H4 (cell line): Measurements from ENCODE around the gene RABGAP1L. TPM values are rescaled to one million over a fixed set of nuclear protein-coding genes. Genes with fewer than 3 reads are reported as not detected.
"Not testable (repeated sequence)": the region's sequence is repeated elsewhere in the genome, so short reads cannot be mapped to it uniquely, and the experiment has no call there.

ENCODE experiments used
- DNase-seq: peaks from one replicate; pipeline ENCODE4 v3.0.0-alpha.2; 2015; ENCODE audit warnings: low spot score
- total RNA-seq: library from RNA; depleted of rRNA; stranded (reverse); fragments of >200 nt; shearing (Covaris generic); gene quantifications from 2 replicates; pipeline ENCODE4 v1.2.3, GENCODE V29; 2014

RABGAP1L gene
- total RNA-seq, 1 experiment from 2014 or later, result 12.7 TPM

DNA sequence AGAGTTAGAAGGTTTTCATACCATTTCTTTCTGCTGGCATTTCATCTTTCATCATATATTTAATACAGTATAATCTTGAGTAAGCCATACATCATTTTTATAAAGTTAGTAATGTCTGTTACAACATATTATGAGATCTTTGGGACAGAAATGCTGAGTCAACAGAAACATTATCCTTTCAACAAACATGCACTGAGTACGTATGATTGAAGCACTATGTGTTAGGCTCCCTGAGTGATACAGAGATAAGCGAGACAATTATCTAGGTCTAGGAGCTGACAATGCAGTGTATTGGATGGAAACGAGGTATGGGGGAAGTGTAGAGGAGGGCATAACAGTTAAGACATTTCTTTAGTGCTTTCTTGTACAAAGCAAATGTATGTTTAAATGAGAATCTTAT, 268.7 kb downstream of the RABGAP1L start:
- DNase-seq, result no peak

DNA sequence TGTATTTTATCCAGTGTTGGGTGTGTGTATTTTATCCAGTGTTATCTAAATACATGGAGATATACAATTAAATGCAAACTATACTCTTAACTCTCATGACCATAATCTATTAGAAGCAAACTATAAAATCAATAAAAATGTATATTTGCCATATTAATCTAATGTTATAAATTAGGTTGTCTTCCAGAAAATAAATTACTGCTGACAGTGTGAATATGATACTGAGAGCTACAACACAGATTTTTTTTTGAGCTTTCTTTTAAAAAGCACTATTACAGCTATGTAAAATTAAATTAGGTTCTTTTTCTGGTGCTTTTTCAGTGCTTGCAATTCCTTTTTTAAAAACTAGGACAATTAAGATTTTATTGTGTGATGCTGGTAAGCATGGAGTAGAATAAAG, 269.4 kb downstream of the RABGAP1L start:
- no peak for DNase-seq

DNA sequence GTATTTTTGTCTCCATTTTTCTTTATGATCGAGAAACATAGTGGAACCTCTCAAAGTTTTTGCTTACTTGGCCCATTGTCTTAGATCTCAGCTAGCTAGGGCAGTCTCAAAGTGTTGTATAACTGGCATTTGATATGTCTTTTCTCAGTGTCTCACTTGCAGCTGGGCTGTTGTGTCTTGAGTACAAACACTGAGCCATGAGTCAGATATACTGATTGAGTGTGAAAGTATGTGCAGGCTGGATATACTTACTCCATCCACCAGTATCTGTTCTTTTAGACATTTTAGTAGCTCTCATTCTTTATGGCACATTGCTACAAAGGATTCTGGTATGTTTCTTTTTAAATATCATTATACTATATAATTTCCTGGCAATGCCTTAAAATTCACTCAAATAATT, 274.1 kb downstream of the RABGAP1L start:
- DNase-seq, result no peak

DNA sequence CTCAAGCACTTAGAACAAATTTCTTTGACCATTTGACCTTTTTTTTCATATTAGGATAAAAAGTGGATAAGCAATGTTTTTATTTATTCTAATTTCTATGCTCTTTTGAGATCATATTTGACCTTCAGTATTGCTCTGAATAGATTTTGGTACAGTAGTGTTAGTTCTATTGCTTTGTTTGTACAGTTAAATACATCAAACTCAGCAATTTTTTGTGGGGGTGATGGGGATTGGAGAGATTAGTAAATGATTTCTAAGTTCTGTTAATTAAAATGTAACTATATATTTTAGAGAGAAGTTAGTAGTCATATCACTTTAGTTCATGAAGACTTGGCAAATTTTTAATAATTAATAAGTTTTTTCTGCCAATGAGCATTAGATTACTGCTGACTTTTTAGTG, 286.0 kb downstream of the RABGAP1L start:
- DNase-seq, result no peak

DNA sequence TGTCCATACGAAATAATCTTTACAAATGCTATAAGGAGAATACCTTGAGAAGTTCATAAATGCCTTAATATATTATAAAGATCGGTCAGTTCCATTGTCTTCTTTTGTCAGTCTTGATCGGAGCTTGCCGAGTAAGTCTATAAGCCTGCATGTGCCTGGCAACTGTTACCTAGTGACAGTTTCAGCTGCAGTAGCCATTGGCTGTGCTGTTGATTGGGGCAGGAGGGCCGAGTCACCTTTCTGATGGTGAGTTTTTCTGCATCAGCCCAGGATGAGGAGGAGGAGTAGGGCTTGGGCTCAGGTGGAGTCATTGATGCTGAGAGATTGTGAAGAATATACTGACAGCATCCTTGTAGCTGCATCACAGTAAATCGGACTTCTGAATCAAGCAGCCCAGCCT, 286.5 kb downstream of the RABGAP1L start:
- no peak for DNase-seq

DNA sequence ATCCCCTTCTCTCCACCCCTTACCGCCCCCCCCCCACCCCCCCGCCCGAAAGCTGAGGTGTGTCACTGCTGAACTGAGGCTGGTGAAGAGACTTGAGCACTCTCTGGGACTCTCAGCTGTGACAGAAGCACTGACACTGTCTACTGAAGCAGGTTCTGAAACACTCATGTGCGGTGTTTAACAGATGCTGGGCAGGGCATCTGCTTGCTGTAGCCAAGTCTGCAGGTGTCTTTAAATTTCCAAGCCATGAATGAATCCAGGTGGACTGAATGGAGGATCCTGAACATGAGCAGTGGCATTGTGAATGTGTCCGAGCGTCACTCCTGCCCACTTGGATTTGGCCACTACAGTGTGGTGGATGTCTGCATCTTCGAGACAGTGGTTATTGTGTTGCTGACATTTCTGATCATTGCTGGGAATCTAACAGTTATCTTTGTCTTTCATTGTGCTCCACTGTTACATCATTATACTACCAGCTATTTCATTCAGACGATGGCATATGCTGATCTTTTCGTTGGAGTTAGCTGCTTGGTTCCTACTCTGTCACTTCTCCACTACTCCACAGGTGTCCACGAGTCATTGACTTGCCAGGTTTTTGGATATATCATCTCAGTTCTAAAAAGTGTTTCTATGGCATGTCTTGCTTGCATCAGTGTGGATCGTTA, 288.7 kb downstream of the RABGAP1L start, which contains the start of gene GPR52:
TSS of gene GPR52 (plus strand) at position 99 of the 665 bp plus-strand sequence. CDS start at position 247, 148 bp downstream.
- no peak for DNase-seq

DNA sequence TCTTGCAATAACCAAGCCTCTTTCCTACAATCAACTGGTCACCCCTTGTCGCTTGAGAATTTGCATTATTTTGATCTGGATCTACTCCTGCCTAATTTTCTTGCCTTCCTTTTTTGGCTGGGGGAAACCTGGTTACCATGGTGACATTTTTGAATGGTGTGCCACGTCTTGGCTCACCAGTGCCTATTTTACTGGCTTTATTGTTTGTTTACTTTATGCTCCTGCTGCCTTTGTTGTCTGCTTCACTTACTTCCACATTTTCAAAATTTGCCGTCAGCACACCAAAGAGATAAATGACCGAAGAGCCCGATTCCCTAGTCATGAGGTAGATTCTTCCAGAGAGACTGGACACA, 289.2 kb downstream of the RABGAP1L start:
- DNase-seq, result no peak

DNA sequence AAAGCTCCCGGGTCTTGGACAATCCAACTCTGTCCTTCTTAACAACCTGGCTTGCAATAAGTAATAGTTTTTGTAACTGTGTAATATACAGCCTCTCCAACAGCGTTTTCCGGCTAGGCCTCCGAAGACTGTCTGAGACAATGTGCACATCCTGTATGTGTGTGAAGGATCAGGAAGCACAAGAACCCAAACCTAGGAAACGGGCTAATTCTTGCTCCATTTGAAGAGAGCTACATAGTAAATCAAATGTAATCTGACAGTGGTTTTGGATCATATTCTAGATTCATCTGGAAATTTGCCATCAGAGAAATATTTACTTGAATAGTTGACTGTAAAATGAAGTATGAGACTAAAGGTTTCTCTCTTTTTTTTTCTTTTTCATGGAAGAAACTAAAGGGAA, 289.7 kb downstream of the RABGAP1L start:
- no peak for DNase-seq

DNA sequence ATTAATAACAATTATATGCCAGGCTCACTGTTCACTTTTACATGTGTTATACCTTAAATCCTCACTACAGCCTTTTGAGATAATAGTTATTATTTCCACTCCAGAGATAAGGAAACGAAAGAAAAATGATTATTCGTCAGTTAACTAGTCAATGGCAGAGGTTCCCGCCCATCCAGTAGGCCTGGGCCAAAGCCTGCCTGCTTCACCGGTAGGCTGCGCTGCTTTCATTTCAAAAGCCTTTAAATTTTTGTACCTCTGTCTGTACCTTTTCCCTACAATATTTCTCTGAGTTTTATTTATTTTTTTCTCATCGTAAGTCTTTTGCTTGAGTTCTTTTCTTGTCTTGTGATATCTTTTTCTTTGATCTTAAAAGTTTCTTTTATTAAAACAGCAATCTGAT, 292.1 kb downstream of the RABGAP1L start:
- no peak for DNase-seq

DNA sequence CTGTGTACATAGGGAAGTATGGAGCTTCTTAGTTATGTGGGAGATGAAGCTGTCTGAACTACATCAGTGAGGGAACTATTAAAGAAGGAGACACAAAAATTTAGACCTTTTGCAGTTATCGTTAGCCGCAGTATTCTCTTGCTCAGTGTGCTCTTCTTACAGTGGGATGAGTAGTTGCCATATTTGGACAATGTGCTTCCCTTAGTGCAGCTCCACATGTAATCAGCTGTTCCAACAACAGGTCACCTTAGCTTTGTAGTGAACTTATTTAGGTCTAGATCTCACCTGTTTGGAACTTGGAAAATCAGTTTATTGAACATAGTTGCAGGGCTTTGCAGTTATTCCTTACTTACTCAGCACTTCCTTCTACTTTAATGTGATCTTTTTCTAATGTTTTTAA, 306.5 kb downstream of the RABGAP1L start:
- DNase-seq, result no peak

DNA sequence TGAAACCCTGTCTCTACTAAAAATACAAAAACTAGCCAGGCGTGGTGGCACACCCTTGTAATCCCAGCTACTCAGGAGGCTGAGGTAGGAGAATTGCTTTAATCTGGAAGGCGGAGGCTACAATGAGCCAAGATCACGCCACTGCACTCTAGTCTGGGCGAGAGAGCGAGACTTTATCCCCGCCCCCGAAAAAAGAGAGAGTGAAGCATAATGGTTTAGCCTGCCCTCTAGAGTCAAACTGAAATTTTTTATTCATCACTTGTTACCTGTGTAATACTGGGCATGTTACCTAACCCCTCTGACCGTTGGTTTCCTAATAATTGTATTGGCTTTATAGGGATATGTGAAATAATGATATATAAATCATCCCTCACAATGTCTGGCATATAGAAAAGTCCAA, 307.3 kb downstream of the RABGAP1L start:
- no peak for DNase-seq

DNA sequence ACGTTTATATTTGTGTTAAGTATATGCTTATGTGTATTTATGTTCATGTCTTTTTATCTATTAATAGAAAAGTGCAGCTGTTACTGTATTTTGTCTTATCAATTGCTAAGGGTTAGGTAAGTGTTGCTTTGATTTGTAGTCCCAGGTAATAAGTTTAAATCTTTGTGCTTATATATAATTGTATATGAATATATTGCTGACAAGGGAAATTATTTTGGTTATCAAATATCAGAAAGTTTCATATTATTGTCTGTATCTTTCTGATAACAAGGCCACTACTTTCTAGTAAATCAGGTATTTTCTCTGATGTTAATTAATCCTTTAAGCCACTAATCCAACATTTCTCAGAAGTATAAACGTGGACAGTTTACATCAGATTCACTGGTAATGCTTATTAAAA, 309.7 kb downstream of the RABGAP1L start:
- no peak for DNase-seq

DNA sequence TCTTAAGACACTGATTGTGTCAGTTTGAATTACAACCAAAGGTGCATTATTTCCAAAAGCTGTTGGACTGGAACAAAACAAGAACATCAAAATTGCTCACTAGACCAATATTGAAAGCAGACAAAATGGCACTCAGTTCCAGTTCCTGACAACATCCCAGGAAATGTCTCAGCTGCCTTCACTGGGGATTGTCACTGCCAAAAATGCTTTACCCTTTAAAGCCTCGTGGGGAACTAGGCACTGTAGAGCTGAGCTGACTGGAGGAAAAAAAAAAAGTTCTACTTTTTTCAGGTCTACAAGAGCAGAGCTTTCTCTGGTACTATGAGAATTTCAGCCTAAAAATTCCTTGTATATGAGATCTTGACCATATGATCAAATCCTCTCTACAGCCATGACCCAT, 310.4 kb downstream of the RABGAP1L start:
- DNase-seq, result no peak

DNA sequence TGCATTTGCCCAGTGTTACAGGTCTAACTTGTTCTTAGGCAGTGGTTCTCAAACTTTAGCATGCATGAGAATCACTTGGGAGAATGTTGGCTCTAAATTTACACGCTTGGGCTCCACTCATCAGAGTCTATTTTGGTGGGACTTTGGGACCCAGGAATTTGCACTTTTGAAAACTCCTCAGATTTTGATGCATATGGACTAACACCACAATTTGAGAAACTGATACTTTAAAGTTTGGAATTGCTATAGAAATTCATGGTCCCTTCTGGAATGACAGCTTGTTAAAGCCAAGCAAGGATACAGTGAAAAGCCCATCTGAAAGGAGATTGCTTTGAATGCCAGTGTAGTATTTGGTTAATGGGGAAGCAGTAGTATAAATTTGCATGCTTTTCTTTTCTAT, 320.0 kb downstream of the RABGAP1L start:
- no peak for DNase-seq

DNA sequence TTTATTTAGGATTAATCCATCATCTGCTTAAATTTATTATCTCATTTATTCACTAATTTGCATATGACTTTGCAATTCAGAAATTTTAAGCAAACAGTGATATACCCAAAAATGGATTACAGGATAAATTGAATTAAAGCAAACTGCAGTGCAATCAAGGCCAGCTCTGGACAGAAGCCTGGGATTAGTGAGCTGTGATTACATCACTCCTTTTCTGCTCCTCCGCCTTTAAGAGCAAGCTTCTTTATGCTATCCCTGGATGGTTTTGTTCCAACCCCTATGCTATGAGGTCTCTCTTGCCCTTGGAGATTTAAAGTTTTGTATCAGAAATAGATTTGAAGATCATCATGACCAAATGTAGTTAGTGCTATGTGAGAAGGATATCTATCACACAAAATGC, 321.0 kb downstream of the RABGAP1L start:
- no peak for DNase-seq

DNA sequence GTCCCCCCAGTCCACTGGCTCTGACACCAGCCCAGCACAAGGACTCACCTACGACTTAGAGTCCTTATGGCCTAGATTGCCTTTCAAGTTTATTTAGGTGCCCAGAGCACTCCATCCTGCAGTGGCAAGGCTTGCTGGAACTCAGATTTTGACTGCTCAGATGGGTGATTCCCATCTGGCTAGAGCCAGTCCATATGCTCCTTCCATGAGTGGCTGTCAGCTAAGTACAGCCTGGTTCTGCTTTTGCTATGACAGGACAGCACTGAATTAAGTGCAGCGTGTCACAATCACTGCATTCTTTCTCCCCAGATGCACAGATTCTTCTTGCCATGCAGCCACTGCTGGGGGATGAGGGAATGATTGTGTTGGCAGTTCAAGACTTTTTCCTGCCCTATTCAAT, 332.3 kb downstream of the RABGAP1L start:
- no peak for DNase-seq

DNA sequence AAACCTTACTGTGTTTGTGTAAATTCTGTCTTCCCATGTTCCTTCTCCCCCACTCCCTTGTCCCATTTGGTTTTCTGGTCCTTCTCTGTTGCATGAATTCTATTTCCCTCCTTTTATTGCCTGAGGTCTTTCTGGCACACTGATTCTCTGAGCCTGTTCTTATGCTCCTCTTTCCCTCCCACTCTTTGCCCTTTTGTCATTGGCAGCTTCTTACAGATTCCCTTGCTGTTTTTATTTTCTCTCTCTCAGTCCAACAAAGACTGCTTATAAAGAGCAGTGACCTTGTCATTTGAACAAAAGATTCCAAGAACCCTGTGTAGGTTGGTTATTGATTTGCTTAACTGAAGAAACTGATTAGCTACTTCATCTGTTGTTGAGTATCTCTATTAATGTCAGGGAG, 338.2 kb downstream of the RABGAP1L start:
- no peak for DNase-seq

DNA sequence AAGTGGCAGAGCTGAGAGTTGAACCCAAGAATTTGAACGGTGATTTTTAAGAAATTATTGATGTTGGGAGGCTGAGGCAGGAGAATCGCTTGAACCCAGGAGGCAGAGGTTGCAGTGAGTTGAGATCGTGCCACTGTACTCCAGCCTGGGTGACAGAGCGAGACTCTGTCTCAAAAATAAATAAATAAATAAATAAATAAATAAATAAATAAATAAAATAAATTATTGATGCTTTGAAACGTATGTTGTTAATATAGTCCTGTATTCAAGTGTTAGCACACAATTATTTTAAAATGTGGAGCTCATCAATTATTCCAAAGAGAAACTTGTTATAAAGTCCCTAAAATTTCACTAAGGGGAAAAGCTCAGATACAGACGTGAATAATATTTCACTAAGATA, 357.4 kb downstream of the RABGAP1L start:
- DNase-seq, result not testable (repeated sequence)

DNA sequence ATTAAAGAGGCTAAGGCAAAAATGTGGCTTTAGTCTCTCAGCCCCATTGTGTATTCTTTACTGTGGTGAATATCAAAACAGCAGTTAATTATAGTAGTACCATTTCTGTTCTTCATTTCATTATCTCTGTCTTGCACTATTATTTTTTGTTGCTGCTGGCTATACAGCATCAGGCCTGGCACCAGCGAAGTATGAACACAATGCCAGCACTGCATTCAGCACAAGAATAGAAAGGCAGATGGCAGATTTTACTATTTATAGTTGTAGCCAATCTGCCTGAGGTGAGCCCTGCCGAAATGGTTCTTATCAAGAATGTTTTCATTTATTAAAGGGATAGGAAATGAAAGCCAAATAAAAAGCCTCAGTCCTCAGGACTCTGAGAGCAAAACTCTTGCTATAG, 360.5 kb downstream of the RABGAP1L start:
- no peak for DNase-seq

DNA sequence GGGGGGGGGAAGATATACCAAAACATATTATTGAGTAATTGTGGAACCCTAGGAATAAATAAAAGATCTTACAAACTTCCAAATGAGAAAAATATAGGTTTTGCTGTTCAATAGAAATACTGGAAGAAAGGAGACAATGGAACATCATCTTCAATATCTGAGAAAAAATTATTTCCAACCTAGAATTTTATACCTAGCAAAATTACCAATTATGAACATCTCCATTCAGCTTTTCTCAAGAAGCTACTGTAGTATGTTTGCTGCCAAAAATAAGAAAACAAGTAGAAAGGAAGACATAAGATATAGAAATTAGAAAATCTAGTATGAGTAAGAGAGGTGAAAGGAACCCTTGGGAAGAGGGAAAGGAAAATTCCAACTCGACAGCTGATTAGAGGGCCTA, 372.4 kb downstream of the RABGAP1L start:
- no peak for DNase-seq

DNA sequence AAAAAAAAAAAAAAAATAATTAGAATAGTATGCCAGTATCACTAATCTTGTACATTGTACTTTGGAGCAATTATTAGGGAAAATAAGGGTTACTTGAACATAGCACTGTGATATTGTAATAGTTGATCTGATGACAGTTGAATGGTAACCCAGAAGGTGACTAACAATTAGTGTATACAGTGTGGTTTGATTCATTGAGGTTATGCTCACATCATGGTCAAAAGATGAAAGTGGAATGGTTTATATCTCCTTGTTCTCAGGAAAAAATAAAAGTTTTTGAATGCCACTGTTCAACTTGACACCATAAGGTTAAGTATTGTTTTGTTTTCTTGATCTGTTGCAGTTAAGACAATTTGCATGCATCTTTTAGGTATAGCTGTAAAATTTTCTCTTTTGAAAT, 375.5 kb downstream of the RABGAP1L start:
- DNase-seq, result no peak

DNA sequence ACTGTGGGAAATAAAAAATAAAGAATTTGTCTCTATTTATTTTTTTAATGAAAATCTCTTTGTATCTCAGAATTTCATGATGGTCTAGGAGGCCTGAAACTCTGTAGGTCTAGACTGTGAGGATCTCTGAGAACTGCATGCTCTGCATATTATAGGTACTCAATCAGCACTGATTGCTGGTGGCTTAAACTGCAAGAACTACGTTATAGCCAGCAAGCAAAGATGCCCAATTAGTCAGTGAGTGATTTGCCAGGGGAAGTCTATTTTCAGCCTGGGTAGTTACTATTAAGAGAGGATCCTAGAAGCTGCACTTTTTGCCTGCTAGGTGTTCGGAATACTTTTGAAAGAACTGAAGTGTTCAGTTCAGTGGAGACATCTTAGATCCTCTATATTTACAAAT, 375.9 kb downstream of the RABGAP1L start:
- no peak for DNase-seq

DNA sequence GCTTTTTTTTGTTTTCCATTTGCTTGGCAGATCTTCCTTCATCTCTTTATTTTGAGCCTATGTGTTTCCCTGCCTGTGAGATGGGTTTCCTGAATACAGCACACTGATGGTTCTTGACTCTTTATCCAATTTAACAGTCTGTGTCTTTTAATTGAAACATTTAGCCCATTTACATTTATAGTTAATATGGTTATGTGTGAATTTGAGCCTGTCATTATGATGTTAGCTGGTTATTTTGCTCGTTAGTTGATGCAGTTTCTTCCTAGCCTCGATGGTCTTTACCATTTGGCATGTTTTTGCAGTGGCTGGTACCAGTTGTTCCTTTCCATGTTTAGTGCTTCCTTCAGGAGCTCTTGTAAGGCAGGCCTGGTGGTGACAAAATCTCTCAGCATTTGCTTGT, 384.1 kb downstream of the RABGAP1L start:
- not testable (repeated sequence) for DNase-seq

DNA sequence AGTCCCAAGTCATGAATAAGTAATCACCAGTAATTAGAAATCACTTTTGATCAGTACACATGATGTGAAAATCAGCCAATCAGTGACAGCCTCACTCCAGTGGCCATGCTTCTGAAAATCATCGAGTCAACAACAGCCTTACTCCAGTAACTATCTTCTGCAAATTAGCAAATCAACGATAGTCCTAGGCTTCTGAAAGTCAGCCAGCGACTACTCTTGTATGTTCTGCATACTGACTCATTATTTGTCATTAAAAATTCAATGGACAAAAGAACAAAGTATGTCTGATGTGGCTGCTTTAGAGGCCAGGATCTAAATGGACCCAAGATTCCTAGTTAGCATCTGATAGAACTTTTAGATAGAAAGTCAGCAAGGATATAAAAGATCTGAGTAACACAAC, 391.0 kb downstream of the RABGAP1L start:
- DNase-seq, result no peak
